SK-MEL-5 (cell line): ENCODE results near the gene TAGLN2. TPM values are rescaled to one million over a fixed set of nuclear protein-coding genes. Genes with fewer than 3 reads are reported as not detected.

Experiments
- DNase-seq: peaks from one replicate; pipeline ENCODE4 v3.0.0-alpha.2; 2016; ENCODE audit warnings: low read depth, low spot score
- in situ Hi-C: cut with HindIII; loops from 2 replicates; pipeline ENCODE4 v1.10.0; 2016; ENCODE audit warnings: low sequenced_read_pairs, high pct_unique_total_duplicates, low pct_unique_long_range_greater_than_20kb
- total RNA-seq: library from RNA; depleted of rRNA; stranded (reverse); fragments of >200 nt; shearing (Covaris generic); gene quantifications from 2 replicates; pipeline ENCODE4 v1.2.3, GENCODE V29; 2014

Gene TAGLN2
- total RNA-seq, 1 experiment from 2014 or later, result 122 TPM

- DNase-seq, result no peak
- in situ Hi-C loops, result no loop called here
Observed at GRCh38 chr1:159929155-159930051, 4.1 kb upstream of the TAGLN2 start.

DNA sequence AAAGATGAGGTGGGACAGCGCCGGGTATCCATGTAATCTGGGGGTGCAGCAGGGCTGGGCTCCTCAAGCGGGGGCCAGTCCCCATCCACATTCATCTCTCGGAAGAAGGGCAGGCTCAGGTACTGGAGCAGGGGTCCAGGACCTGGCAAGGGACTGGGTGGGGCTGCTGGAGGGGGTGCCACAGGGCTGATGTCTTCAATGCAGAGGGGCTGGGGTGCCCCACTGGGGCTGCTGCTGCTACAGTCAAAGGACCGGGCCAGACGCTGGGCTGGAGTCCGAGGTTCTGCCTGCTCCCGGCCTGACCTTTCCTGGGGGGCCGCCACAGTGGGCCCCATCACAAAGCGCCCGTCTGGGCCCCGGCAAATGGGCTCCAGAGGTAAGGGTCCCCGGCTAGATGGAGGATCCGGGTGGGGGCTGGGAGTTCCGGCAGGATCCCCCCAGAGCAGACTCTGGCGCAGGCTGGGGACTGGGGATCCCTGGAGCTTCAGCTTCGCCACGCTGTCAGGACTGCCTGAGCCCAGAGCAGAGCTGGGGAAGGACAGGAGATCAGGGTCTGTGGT, 3.3 kb upstream of the TAGLN2 start:
- DNase-seq, result no peak

DNA sequence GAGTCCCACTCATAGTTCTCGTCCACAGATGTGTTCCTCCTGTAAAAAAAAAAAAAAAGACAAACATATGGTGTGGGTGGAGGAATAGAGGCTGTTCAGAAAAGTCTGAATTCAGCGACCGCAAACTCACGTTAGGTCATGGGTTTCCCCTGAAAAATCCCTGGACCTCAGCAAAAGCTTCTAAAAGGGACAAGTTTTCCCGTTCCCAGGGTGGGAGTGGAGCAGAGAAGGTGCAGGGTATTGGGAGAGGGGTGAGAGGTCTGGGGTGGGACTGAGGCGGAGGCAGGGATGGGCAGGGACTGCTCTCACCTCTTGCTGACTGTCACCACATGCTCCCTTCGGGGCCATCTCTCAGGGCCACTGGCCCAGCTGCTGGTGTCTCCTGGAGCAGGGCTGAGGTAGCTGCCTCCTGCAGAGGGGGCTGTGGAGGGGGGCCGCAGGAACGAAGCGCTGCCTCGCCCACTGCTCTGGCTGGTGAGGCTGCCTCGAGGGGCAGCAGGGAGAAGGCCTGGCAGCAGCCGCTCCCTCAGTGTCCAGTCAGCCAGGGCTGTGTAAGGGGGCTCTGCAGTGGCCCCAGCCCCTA, 2.6 kb upstream of the TAGLN2 start:
- in situ Hi-C loops, result no loop called here

More for the DNA sequence above, 3.3 kb upstream of the TAGLN2 start:
- in situ Hi-C loops, result no loop called here

DNA sequence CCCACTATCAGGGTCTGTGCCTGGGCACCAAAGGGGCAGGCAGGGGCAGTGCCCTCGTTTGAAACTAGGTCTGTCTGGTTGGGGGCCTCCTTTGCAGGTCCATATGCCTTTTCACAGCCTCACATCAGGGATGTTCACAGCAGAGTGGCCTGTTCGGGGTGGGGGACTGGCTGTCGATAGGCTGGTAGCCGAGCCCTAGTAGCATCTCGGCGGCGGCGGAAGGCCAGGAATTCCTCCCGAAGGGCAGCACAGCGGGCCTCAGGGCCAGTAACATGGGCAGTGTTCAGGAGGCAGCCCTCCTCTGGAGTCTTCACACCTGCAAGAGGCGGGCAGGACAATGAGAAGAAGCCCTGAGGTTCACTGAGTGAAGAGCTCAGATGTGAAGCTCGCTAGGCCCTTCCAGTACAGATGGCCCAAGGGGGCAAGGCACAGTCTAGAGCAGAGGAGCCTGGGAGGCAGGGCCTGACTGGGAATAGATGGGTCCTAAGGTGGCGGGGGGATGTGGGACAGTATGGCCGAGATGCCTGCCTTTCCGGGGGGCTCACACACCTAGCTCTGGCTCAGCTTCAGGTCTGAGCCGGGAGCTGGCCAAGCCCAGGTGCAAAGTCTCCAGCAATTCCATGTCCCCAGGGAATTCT, 2.0 kb upstream of the TAGLN2 start:
- DNase-seq, result no peak
- in situ Hi-C loops, result no loop called here

More for the DNA sequence above, 2.6 kb upstream of the TAGLN2 start:
- no peak for DNase-seq

DNA sequence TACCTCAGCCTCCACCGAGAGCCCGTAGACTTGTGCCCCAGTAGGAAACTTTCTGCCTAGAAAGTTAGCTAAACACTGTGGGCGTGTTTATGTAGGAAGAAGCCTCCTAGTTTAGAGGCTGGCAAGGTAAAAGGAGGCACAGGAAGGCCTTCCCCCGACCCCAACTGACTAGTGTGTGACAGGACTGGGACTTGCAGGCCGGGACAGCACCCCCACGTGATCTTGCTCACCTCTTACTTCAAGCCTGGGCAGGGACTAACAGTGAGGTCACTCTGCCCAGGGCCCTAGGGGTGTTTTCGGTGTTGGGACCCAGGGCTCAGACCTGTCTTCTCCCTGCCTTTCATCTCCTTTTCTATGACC, 392 bp upstream of the TAGLN2 start:
- no peak for DNase-seq
- in situ Hi-C loops, result no loop called here

DNA sequence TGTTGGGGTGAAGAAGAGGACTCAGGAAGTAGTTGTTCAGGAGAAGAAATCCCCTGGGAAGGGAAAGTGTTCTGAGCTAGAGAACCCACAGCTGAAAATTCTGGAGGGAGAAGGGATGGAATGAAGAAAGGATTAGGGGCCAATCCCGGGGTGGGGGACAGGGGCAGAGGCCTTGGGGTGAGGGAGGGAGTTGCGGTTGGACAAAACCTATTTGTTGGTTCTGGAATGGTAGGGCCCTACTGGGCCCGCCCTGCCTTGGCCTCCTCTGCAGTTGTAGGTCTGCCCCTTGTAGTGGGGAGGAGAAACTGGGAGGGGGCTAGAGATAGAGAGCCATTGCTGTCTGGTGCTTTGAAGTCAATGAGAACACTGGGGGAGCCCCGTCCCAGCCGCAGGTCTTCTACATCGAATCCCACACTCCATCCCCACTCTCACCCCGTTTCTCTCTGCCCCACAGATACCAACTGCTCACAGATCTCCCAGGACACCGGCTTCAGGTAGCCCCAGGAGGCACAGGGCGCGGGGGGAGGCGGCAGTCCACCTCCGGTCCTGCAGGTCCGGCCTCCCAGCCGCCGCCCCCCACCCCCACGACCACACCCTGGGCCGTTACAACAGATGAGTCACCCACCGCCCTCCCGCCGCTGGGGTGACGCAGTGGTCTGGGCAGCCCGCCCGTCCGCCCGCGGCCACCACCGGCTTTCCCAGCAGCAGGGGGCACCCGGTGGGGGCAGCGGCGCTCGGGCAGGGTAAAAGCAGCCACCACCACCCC, 1.1 kb downstream of the TAGLN2 start:
- DNase-seq, result peak; percentile 48
- in situ Hi-C loops, result no loop called here

DNA sequence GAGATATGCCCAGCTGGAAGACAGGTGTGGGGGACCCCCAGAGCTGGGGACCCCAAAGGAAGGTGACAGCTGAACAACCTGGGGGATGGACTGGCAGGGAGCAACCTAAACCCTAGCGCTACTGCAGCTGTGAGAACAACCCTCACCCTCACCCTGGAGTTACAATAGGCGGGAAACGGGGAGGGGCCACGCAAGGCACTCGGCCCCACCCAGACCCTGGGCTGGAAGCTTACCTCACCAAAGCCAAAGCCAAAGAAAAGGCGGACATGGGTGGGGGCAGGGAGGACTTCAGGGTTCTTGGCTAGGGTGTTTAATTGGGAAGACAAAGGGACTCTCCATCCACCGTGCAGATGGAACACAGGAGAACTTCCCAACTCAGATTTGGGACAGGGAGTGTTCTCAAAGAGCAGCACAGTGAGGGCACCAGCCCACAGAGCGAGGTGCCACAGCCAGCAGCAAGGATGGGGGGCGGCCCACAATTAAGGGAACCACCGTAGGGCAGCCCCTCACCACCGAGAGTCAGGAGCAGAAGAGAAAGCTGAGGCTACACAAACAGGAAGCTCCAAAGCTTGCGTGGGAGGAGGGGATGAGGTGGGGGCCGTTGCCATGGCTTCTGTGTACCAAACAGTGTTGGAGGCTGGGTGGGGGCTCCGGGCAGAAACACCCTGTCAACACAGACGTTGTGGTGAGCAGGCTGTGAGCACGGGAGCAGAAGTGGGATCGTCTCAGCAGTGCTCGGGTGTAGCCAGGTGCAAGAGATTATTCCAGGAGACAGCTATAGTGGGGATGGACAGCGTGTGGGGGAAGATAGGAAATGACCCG, 1.9 kb downstream of the TAGLN2 start:
- in situ Hi-C loops, result no loop called here
- no peak for DNase-seq

- in situ Hi-C loops, result no loop called here
- DNase-seq, result no peak
Observed at GRCh38 chr1:159922511-159923202, 2.6 kb downstream of the TAGLN2 start.

DNA sequence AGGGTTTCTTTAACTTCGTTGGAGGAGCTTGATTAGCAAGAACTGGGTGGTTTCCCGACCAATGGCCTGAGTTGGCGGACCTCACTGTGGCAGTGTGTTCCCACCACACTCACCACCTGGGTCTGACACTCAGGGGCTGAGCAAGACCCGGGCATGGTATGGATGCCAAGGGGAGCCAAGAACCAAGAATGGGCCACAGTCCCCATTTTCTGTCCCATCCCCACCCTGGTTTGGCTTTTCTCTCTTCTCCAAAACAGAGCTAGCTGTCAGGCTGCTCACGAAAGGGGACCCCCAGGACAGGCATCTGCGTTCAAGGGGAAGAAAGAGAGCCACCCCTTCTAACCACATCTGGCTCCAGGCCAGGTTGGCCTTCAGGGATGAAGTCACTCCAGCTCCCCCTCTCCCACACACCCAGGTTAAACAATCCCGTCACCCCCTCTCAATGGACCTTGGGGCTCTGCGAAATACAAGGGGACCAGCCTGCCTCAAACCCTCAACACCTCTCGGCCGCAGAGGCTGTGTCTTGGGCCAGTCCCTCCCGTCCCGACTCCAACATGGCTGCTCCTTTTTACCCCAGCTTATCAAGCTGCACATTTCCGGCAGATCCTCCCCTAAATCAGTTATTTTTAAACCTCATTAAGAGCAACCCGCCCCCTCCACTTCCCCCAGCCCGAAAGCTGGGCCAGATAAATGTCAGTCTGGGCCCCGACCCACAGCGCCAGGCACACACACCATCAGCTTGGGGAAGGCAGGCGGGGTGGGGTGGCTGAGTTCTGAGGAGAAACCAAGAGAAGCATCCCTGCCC, 3.4 kb downstream of the TAGLN2 start:
- DNase-seq, result no peak
- in situ Hi-C loops, result no loop called here

- no peak for DNase-seq
- in situ Hi-C loops, result no loop called here
Observed at GRCh38 chr1:159921251-159921650, 4.1 kb downstream of the TAGLN2 start.

GRCh38 chr1:159920651-159921050, 4.7 kb downstream of the TAGLN2 start:
- DNase-seq, result no peak
- in situ Hi-C loops, result no loop called here

DNA sequence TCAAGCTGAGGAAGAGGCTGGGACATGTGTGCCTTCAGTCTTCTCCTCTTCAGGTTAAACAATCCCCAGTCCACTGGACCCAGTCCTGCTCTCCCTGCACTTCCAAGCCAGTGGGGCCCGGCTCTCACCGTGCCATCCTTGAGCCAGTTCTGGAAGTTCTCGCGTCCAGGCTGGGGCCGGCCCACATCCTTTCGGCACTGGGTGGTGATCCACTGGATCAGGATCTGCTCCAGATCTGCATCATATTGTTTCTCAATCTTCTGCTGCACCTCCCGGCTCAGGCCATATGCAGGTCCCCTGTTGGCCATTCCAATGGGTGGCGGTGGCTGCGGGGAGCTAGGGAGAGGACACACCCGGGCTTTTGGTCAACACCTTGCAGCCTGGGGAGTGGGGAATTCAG, 5.1 kb downstream of the TAGLN2 start:
- in situ Hi-C loops, result no loop called here
- no peak for DNase-seq

DNA sequence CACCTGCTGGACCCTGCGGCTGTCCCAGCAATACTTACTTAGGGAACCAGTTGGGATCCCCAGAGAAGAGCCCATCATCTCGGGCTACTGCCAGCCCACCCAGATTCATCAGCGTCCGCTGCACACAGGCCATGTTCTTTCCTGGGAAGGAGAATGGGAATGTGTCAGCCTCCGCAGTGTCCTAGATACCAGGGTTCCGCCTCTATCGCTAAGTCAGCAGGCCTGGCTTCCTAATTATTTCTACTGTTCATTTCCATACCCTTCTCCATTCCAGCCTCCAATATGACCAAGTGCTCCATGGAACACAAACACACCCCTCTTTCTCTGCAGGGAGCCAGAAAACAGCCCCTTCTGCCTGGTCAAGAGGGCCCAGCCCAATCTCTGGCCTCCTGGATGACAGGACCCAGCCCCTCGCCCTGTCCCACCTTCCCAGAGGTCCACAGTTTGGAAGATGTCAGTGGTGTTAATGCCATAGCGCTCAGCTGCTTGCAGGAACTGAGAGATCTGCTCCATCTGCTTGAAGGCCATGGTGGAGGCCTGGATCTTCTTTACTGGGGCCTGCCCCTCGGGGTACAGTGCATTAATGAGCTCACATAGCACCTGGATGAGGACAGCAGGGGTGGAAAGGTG, 6.0 kb downstream of the TAGLN2 start:
- no peak for DNase-seq
- in situ Hi-C loops, result no loop called here

DNA sequence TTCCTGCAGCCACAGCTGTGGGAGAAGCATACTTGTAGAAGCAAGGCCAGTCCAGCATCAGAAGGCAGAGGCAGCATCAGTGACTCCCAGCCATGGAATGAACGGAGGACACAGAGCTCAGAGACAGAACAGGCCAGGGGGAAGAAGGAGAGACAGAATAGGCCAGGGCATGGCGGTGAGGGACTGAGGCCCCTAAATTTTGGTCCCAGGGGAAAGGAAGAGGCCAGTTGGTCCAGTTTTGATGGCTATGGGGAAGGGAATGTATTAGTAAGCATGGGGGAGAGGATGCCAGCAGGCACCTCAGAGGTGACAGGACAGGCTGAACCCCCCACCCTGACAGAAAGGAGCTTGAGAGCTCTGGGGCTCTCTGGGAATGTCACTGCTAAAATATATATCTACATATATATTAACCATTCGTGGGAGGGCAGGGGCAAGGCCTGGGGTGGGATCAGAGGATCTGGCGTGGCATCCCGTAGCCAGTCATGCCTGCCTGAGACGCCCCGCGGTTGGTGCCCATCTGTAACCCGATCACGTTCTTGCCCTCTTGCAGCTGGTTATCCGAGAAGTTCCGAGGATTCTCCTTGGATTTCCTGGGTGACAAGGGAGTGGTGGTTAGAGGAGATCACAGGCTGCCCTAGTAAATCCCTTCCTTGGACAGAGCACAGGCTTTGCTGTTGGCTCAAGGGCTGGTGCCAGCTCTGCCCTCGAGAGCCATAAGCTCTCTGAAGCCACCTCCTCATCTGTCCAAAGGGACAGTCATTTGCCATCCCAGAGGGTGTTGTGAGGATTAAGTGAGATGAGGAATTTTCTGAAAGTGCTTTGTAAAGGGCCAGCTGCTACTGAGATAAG, 6.7 kb downstream of the TAGLN2 start:
- no peak for DNase-seq
- in situ Hi-C loops, result no loop called here
